HepG2 (cell line): ENCODE data around the gene NSD1. TPM values are rescaled to one million over a fixed set of nuclear protein-coding genes. Genes with fewer than 3 reads are reported as not detected.

Experiments used
- CHCHD3 ChIP-seq: sonication (generic); formaldehyde crosslinking; IDR thresholded peaks from 2 replicates; pipeline ENCODE4 v1.8.0; 2022; ENCODE audit warnings: mild to moderate bottlenecking, missing genetic modification reagents, moderate library complexity
- ELF1 ChIP-seq: sonication (generic); formaldehyde crosslinking; IDR thresholded peaks from 2 replicates; pipeline ENCODE4 v1.4.0; 2020; ENCODE audit warnings: missing genetic modification reagents
- ESRRA ChIP-seq: sonication (generic); formaldehyde crosslinking; IDR thresholded peaks from 2 replicates; pipeline ENCODE4 v1.5.1; 2020; ENCODE audit warnings: mild to moderate bottlenecking, low read depth, missing genetic modification reagents
- HOXA3 ChIP-seq: sonication (generic); formaldehyde crosslinking; IDR thresholded peaks from 2 replicates; pipeline ENCODE4 v1.5.0; 2020; ENCODE audit warnings: missing genetic modification reagents
- NR2F2 ChIP-seq: IDR thresholded peaks from 2 replicates; pipeline ENCODE4 v1.6.1; 2012; ENCODE audit warnings: low read depth, inconsistent platforms, borderline replicate concordance
- ZFP36 ChIP-seq: fragments of 150-350 bp; IDR thresholded peaks from 2 replicates; pipeline ENCODE4 v1.6.1; 2018; ENCODE audit warnings: borderline replicate concordance, low read length, low read depth; ENCODE audit not compliant: partially characterized antibody
- ZHX2 ChIP-seq, 2 experiments: sonication (generic) in 1 of 2; formaldehyde crosslinking in 1 of 2; IDR thresholded peaks; 2 replicates each; pipeline versions ENCODE4 v1.6.1 to v1.9.0; 2014 to 2022; ENCODE audit warnings: antibody characterized with exemption in 1 of 2, borderline replicate concordance in 1 of 2, inconsistent platforms in 1 of 2, low read depth in 1 of 2, missing genetic modification reagents in 1 of 2
- ZNF280B ChIP-seq: sonication (generic); formaldehyde crosslinking; IDR thresholded peaks from 2 replicates; pipeline ENCODE4 v1.5.0; 2020; ENCODE audit warnings: missing genetic modification reagents, mild to moderate bottlenecking, borderline replicate concordance
- ZNF441 ChIP-seq: sonication (generic); formaldehyde crosslinking; IDR thresholded peaks from 2 replicates; pipeline ENCODE4 v1.7.0; 2021; ENCODE audit warnings: missing genetic modification reagents, borderline replicate concordance
- polyA plus RNA-seq, 8 experiments: library from polyadenylated mRNA; depleted of rRNA in 3 of 8; stranded (reverse) in 7 of 8; unstranded in 1 of 8; fragments of >200 nt; fragmentation: Illumina TruSeq in 4 of 8; extraction: Trizol in 4 of 8; gene quantifications; 2 replicates each; pipeline versions ENCODE4 v1.2.1 to v1.2.3, GENCODE V29; 2011 to 2016; ENCODE audit warnings: low read depth in 4 of 8, missing spikeins in 1 of 8, mixed read lengths in 1 of 8; ENCODE audit not compliant: insufficient read depth in 1 of 8
- total RNA-seq, 5 experiments: library from RNA; depleted of rRNA; stranded (reverse); fragments of >200 nt; fragmentation: Illumina TruSeq; extraction: Trizol; gene quantifications; 2 replicates each; pipeline ENCODE4 v1.2.3, GENCODE V29; 2016; ENCODE audit warnings: low read depth in 1 of 5

The NSD1 gene
- total and polyA plus RNA-seq, 2 of the 13 experiments (the other 11 are each of a cell fraction or from before 2014, with no cell fraction given), result 0.01 to 0.09 TPM

GRCh38 chr5:177275883-177276282, 142.3 kb downstream of the NSD1 start (continued):
- TF ChIP-seq ZHX2 (IDR thresholded peaks at IDR 0.05; ENCODE audit: low read depth) (no peak), ZHX2 (CRISPR knock-in tag; IDR thresholded peaks at IDR 0.05; ENCODE audit: borderline replicate concordance) (no peak), NR2F2 (no peak), ZNF280B (CRISPR knock-in tag) (no peak), ESRRA (CRISPR knock-in tag) (no peak), ZNF441 (CRISPR knock-in tag) (no peak), HOXA3 (CRISPR knock-in tag) (no peak), ELF1 (CRISPR knock-in tag) (no peak), ZFP36 (no peak), CHCHD3 (CRISPR knock-in tag) (no peak)
